Measurements from ENCODE around the gene UCHL3. TPM values are rescaled to one million over a fixed set of nuclear protein-coding genes. Genes with fewer than 3 reads are reported as not detected.
A peak's percentile ranks its signal among the peaks of the same experiment; 100 is the strongest.

UCHL3 gene
- total and polyA plus RNA-seq, 10 of the 15 experiments (the other 5 are each of a cell fraction or from before 2014, with no cell fraction given), result 52.5 to 179 (median 104) TPM

- Histone ChIP-seq H3K27me3 (replicated peaks in 1 of 2; ENCODE audit: control insufficient read depth in 2 of 2, insufficient read depth in 2 of 2, low read length in 1 of 2) (no peaks in the 10 kb centered on the region), H3K36me3 (ENCODE audit: control insufficient read depth in 2 of 2, insufficient read depth in 2 of 2, low read length in 1 of 2) (peaks cover 0 to 4% of the 10 kb centered on the region in 2 experiments; a peak in 1 of 4 replicates), H3K4me1 (ENCODE audit: control insufficient read depth, insufficient read depth, low read length) (peaks cover 9% of the 10 kb centered on the region), H3K9ac (ENCODE audit: control insufficient read depth, insufficient read depth, low read length) (peak overlapping the region; percentile 89), H3K4me3 (peak overlapping the region; percentile 86), H4K20me1 (ENCODE audit: control insufficient read depth, insufficient read depth) (no peaks in the 10 kb centered on the region), H2AFZ (ENCODE audit: control insufficient read depth, low read depth, low read length) (peak overlapping the region; percentile 97), H3K9me3 (replicated peaks; ENCODE audit: control insufficient read depth, insufficient read depth, low read length) (no peaks in the 10 kb centered on the region), H3K79me2 (ENCODE audit: control insufficient read depth, insufficient read depth, low read length) (peaks cover 26% of the 10 kb centered on the region), H3K4me2 (ENCODE audit: control insufficient read depth, insufficient read depth) (peak overlapping the region; percentile 73), H3K27ac (ENCODE audit: control insufficient read depth, insufficient read depth) (peak overlapping the region; percentile 82)
- ATAC-seq (peak; percentile 32), FAIRE-seq (peak; percentile 31), DNase-seq (ENCODE audit: low read depth, low spot score) (no peak)
- ChIA-PET RAD21 (ENCODE audit: unreplicated experiment) (interaction anchor here (0.8 to 3.7 kb wide), 11 partner anchors 12 to 259 kb away, joined by 3 to 20 read pairs (median 4); partner anchors contain the start of genes COMMD6 and TBC1D4), CTCF (interaction anchor here (0.6 to 3.0 kb wide), 15 partner anchors 10 to 468 kb away, joined by 3 to 23 read pairs (median 4); partner anchors contain the start of genes COMMD6 and TBC1D4), SMC1A (ENCODE audit: uncharacterized antibody, unreplicated experiment) (interaction anchor here (0.7 to 2.4 kb wide), 16 partner anchors 9 to 184 kb away, joined by 3 to 13 read pairs (median 4); partner anchors contain the start of gene COMMD6), POLR2A (interaction anchor here (0.6 to 1.3 kb wide), 7 partner anchors 11 to 328 kb away, joined by 3 to 6 read pairs (median 5); partner anchors contain the start of gene COMMD6)
- intact Hi-C loops (cut with micrococcal nuclease; ENCODE audit: unreplicated experiment), result no loop called here
- 0 out of 2 replicates have a peak, but pooled peaks have one; percentile 26 for TF ChIP-seq EED (IDR thresholded peaks at IDR 0.05; ENCODE audit: low read depth)
- no peak for TF ChIP-seq PML (IDR thresholded peaks at IDR 0.05; ENCODE audit: low read length)
- TF ChIP-seq IKZF2 (IDR thresholded peaks at IDR 0.05), result peak; percentile 28 to 47; a peak in 2 of 4 replicates
- TF ChIP-seq JUNB (IDR thresholded peaks at IDR 0.05), result 0 out of 2 replicates have a peak, but pooled peaks have one; percentile 12
- TF ChIP-seq CREB1 (IDR thresholded peaks at IDR 0.05; ENCODE audit: low read depth), result 0 out of 2 replicates have a peak, but pooled peaks have one; percentile 36
- 2% methylated on average over 10 of the region's 10 CpGs for WGBS (ENCODE audit: insufficient coverage, insufficient replicate concordance, low lambda C conversion rate, missing lambda C conversion rate)
- in situ Hi-C loops (cut with MboI), result no loop called here
- BruUV-seq (replicated peaks), result no TSS peak
These were observed 572 bp downstream of the UCHL3 start for GRCh38 chr13:75550159-75550567.

GRCh38 chr13:75554464-75554863 lies 4.9 kb downstream of the UCHL3 start:
- FAIRE-seq, result no peak
- ChIA-PET POLR2A (no interaction called here), CTCF (interaction anchor here (2.8 kb wide), 1 partner anchor 182 kb away, joined by 8 read pairs; no protein-coding TSS in a partner anchor), SMC1A (ENCODE audit: uncharacterized antibody, unreplicated experiment) (interaction anchor here (1.0 kb wide), 1 partner anchor 31 kb away, joined by 5 read pairs; no protein-coding TSS in a partner anchor), RAD21 (ENCODE audit: unreplicated experiment) (no interaction called here)
- H3K4me1 ChIP-seq (ENCODE audit: control insufficient read depth, insufficient read depth, low read length), result peaks cover 4% of the 10 kb centered on the region
- H3K4me2 ChIP-seq (ENCODE audit: control insufficient read depth, insufficient read depth), result no peak overlapping the region
- H3K36me3 ChIP-seq (ENCODE audit: control insufficient read depth in 2 of 2, insufficient read depth in 2 of 2, low read length in 1 of 2), result peaks cover 0 to 10% of the 10 kb centered on the region in 2 experiments; a peak in 2 of 4 replicates
- no peak overlapping the region for H2AFZ ChIP-seq (ENCODE audit: control insufficient read depth, low read depth, low read length)
- in situ Hi-C loops (cut with MboI) (no loop called here), intact Hi-C loops (cut with micrococcal nuclease; ENCODE audit: unreplicated experiment) (no loop called here)
- no peak for DNase-seq (ENCODE audit: low read depth, low spot score)
- 100% methylated on average over 1 of the region's 1 CpG for WGBS (ENCODE audit: insufficient coverage, insufficient replicate concordance, low lambda C conversion rate, missing lambda C conversion rate)
- H3K9ac ChIP-seq (ENCODE audit: control insufficient read depth, insufficient read depth, low read length), result no peak overlapping the region
- H3K79me2 ChIP-seq (ENCODE audit: control insufficient read depth, insufficient read depth, low read length), result peaks cover 29% of the 10 kb centered on the region
- H3K27me3 ChIP-seq (replicated peaks in 1 of 2; ENCODE audit: control insufficient read depth in 2 of 2, insufficient read depth in 2 of 2, low read length in 1 of 2), result no peaks in the 10 kb centered on the region
- no TSS peak for BruUV-seq (replicated peaks)
- no peaks in the 10 kb centered on the region for H4K20me1 ChIP-seq (ENCODE audit: control insufficient read depth, insufficient read depth)
- ATAC-seq, result no peak
- no peaks in the 10 kb centered on the region; the same call in 2 of the 3 replicates for H3K9me3 ChIP-seq (replicated peaks; ENCODE audit: control insufficient read depth, insufficient read depth, low read length)
- H3K4me3 ChIP-seq, result no peak overlapping the region
- no peak overlapping the region for H3K27ac ChIP-seq (ENCODE audit: control insufficient read depth, insufficient read depth)
- TF ChIP-seq CEBPB (IDR thresholded peaks at IDR 0.05; ENCODE audit: borderline replicate concordance in 1 of 2, low read depth in 2 of 2, low read length in 2 of 2) (no peak), ETV6 (conservative IDR thresholded peaks at IDR 0.05 in 1 of 2, IDR thresholded peaks at IDR 0.05 in 1 of 2; ENCODE audit: borderline replicate concordance in 1 of 2, low read depth in 1 of 2) (no peak), ELK1 (IDR thresholded peaks at IDR 0.05; ENCODE audit: low read depth, low read length) (no peak), ZNF592 (IDR thresholded peaks at IDR 0.05) (no peak), SUZ12 (IDR thresholded peaks at IDR 0.05; ENCODE audit: unreplicated experiment) (no peak), SRF (IDR thresholded peaks at IDR 0.05; ENCODE audit: low read depth in 2 of 2, low read length in 2 of 2) (no peak)
